K562 (cell line): ENCODE data around the gene VAC14. TPM values are rescaled to one million over a fixed set of nuclear protein-coding genes. Genes with fewer than 3 reads are reported as not detected.

Experiments
- ATAC-seq: fragments of 200-7000 bp; cut with Tn5 transposase; 3 replicates; pipeline ENCODE4 v1.9.1; 2020; ENCODE audit warnings: moderate library complexity
- BruUV-seq: library from RNA; stranded (reverse); fragments of 400-500 nt; replicated peaks from 2 replicates; lab custom pipeline; 2021; lab: Mats Ljungman, UMichigan
- CTCF ChIA-PET: fragments of 300-600 bp; formaldehyde crosslinking; extraction: SDS; loops from one replicate; lab custom pipeline; 2021; ENCODE audit warnings: low intra/inter-chr PET ratio; lab: Yijun Ruan, JAX
- POLR2A ChIA-PET: fragments of 300-600, 350-650 bp; sonication (Branson Sonifier 250); formaldehyde crosslinking; extraction: SDS; loops from one replicate; lab custom pipeline; 2021; ENCODE audit warnings: antibody characterized with exemption, inconsistent platforms; lab: Yijun Ruan, JAX
- DNase-seq, 4 experiments: peaks; one replicate each; pipeline versions ENCODE4 v3.0.0 to v3.0.0-alpha.2; 2011 to 2018; ENCODE audit warnings: low spot score in 3 of 4, mixed read lengths in 3 of 4; ENCODE audit errors: extremely low read depth in 1 of 4
- FAIRE-seq: peaks from 2 replicates; lab custom pipeline; 2011; peaks lifted over from hg19 to GRCh38; lab: Jason Lieb, UNC
- H2AFZ ChIP-seq: 2 replicates; pipeline ENCODE4 v1.6.0; 2011; ENCODE audit warnings: low read depth, low read length, control low read depth, inconsistent platforms
- H3K27ac ChIP-seq: fragments of 200-600 bp; 3 replicates; pipeline ENCODE4 v1.8.0; 2011; ENCODE audit warnings: low read depth, mild to moderate bottlenecking, control low read depth, inconsistent platforms, low read length, moderate library complexity, mixed read lengths; ENCODE audit errors: extremely low read depth
- H3K27me3 ChIP-seq, 2 experiments: fragments of 300-600 bp in 1 of 2; 2 replicates in 1 of 2; 3 replicates in 1 of 2; pipeline versions ENCODE4 v1.6.0 to v1.8.0; 2011; ENCODE audit warnings: inconsistent platforms in 2 of 2, low read length in 2 of 2, mild to moderate bottlenecking in 1 of 2, mixed read lengths in 1 of 2, moderate library complexity in 1 of 2; ENCODE audit not compliant: control insufficient read depth in 2 of 2, insufficient read depth in 2 of 2
- H3K36me3 ChIP-seq: fragments of 300-600 bp; 3 replicates; pipeline ENCODE4 v1.8.0; 2011; ENCODE audit warnings: mild to moderate bottlenecking, low read length, inconsistent platforms; ENCODE audit not compliant: control insufficient read depth, insufficient read depth
- H3K4me1 ChIP-seq, 2 experiments: fragments of 200-600 bp in 1 of 2; replicated peaks in 1 of 2; 2 replicates in 1 of 2; 3 replicates in 1 of 2; pipeline versions ENCODE4 v1.5.1 to v1.8.0; 2011; ENCODE audit warnings: inconsistent platforms in 2 of 2, low read length in 2 of 2, mild to moderate bottlenecking in 1 of 2, mixed read lengths in 1 of 2, moderate library complexity in 1 of 2; ENCODE audit not compliant: control insufficient read depth in 2 of 2, insufficient read depth in 2 of 2
- H3K4me2 ChIP-seq: 2 replicates; pipeline ENCODE4 v1.6.1; 2011; ENCODE audit warnings: low read length, control low read depth, inconsistent platforms, mixed read lengths; ENCODE audit not compliant: insufficient read depth
- H3K4me3 ChIP-seq: fragments of 200-600 bp; sonication (generic), shearing (Covaris generic); 2 replicates; pipeline ENCODE4 v1.5.1; 2016; ENCODE audit warnings: control low read depth, inconsistent platforms
- H3K79me2 ChIP-seq: fragments of 200-600 bp; 3 replicates; pipeline ENCODE4 v1.8.0; 2011; ENCODE audit warnings: low read length, inconsistent platforms; ENCODE audit not compliant: control insufficient read depth, insufficient read depth
- H3K9ac ChIP-seq, 2 experiments: 2 replicates each; pipeline versions ENCODE4 v1.6.0 to v1.6.1; 2011; ENCODE audit warnings: low read depth in 2 of 2, low read length in 2 of 2, control low read depth in 1 of 2, inconsistent platforms in 1 of 2, mild to moderate bottlenecking in 1 of 2, mixed read lengths in 1 of 2; ENCODE audit not compliant: insufficient read depth in 1 of 2
- H3K9me1 ChIP-seq: one replicate; pipeline ENCODE4 v1.6.0; 2011; ENCODE audit warnings: inconsistent platforms, mild to moderate bottlenecking, low read length, moderate library complexity; ENCODE audit not compliant: control insufficient read depth, insufficient read depth
- H3K9me3 ChIP-seq: replicated peaks from 2 replicates; pipeline ENCODE4 v1.5.1; 2011; ENCODE audit warnings: low read depth, low read length, inconsistent platforms; ENCODE audit not compliant: control insufficient read depth, insufficient read depth
- H4K20me1 ChIP-seq: replicated peaks from 2 replicates; pipeline ENCODE4 v1.6.1; 2011; ENCODE audit warnings: low read length, inconsistent platforms, mixed read lengths; ENCODE audit not compliant: control insufficient read depth, insufficient read depth
- ARID1B ChIP-seq: fragments of 450-650 bp; IDR thresholded peaks from 2 replicates; pipeline ENCODE4 v1.6.1; 2016; ENCODE audit warnings: antibody characterized with exemption, mild to moderate bottlenecking, inconsistent platforms
- CREB1 ChIP-seq, 2 experiments: sonication (generic) in 1 of 2; formaldehyde crosslinking in 1 of 2; IDR thresholded peaks; 2 replicates each; pipeline versions ENCODE4 v1.6.1 to v1.8.0; 2012 to 2022; ENCODE audit warnings: inconsistent platforms in 1 of 2, mild to moderate bottlenecking in 1 of 2, missing genetic modification reagents in 1 of 2, moderate library complexity in 1 of 2
- CREM ChIP-seq: IDR thresholded peaks from 2 replicates; pipeline ENCODE4 v1.6.1; 2014; ENCODE audit warnings: antibody characterized with exemption, low read depth
- DPF2 ChIP-seq: fragments of 450-650 bp; IDR thresholded peaks from 2 replicates; pipeline ENCODE4 v1.6.1; 2016
- RBBP5 ChIP-seq: fragments of 200-600 bp; sonication (generic); IDR thresholded peaks from 2 replicates; pipeline ENCODE4 v1.6.1; 2012; ENCODE audit warnings: borderline replicate concordance, mild to moderate bottlenecking, low read length, control low read depth, inconsistent platforms; ENCODE audit not compliant: insufficient read depth, poor library complexity, severe bottlenecking
- TEAD4 ChIP-seq, 2 experiments: sonication (generic) in 1 of 2; formaldehyde crosslinking in 1 of 2; IDR thresholded peaks; 2 replicates each; pipeline versions ENCODE4 v1.6.1 to v1.8.0; 2012 to 2022; ENCODE audit warnings: borderline replicate concordance in 1 of 2, inconsistent platforms in 1 of 2, low read length in 1 of 2, mild to moderate bottlenecking in 1 of 2, missing genetic modification reagents in 1 of 2
- YY1 ChIP-seq, 3 experiments: IDR thresholded peaks; 2 replicates each; pipeline ENCODE4 v1.6.1; 2011; ENCODE audit warnings: low read length in 2 of 3, mild to moderate bottlenecking in 2 of 3, moderate library complexity in 2 of 3, borderline replicate concordance in 1 of 3, control low read depth in 1 of 3, low read depth in 1 of 3; ENCODE audit not compliant: insufficient read depth in 3 of 3, insufficient replicate concordance in 2 of 3, control insufficient read depth in 1 of 3, insufficient read length in 1 of 3; ENCODE audit errors: extremely low read depth in 1 of 3
- ZBTB7A ChIP-seq: IDR thresholded peaks from 2 replicates; pipeline ENCODE4 v1.6.1; 2011; ENCODE audit warnings: low read depth, mild to moderate bottlenecking, low read length, moderate library complexity, borderline replicate concordance; ENCODE audit not compliant: control insufficient read depth
- ZEB2 ChIP-seq: fragments of 450-650 bp; IDR thresholded peaks from 2 replicates; pipeline ENCODE4 v1.6.1; 2016
- ZNF77 ChIP-seq: fragments of 250-450 bp; sonication (Bioruptor Pico); IDR thresholded peaks from 2 replicates; pipeline ENCODE4 v1.5.0; 2020
- WGBS: fragments of 100-300 bp; shearing (Covaris generic); methylation state at CpG from one replicate; pipeline ENCODE4 v1.1.6; 2016; ENCODE audit warnings: low coverage, mixed read lengths; ENCODE audit not compliant: insufficient coverage; ENCODE audit errors: missing lambda C conversion rate; 5-methylcytosine and 5-hydroxymethylcytosine counted together
- in situ Hi-C: fragments of 300-500 bp; cut with MboI; formaldehyde crosslinking; loops from 4 replicates; pipeline ENCODE4 v1.15.0; 2018; ENCODE audit warnings: inconsistent platforms, mixed read lengths
- intact Hi-C: fragments of 100-400 bp; cut with micrococcal nuclease; formaldehyde crosslinking; loops from 2 replicates; pipeline ENCODE4 v1.14.2; 2022
- polyA plus RNA-seq, 8 experiments: library from polyadenylated mRNA; depleted of rRNA in 4 of 8; stranded (reverse) in 5 of 8; unstranded in 3 of 8; fragments of >200 nt; fragmentation: Nextera tagmentation in 2 of 8; fragmentation: Illumina TruSeq in 1 of 8; extraction: Ambion mirVana in 2 of 8; extraction: Trizol in 1 of 8; gene quantifications; 2 replicates each; pipeline versions ENCODE4 v1.2.1 to v1.2.3, GENCODE V29; 2011 to 2014; ENCODE audit warnings: inconsistent platforms in 1 of 8, missing spikeins in 1 of 8
- total RNA-seq, 7 experiments: library from RNA; depleted of rRNA in 6 of 7; stranded (reverse); fragments of >200 nt in 6 of 7; fragmentation: Illumina TruSeq in 2 of 7; extraction: Trizol in 2 of 7; gene quantifications; 2 replicates each; pipeline versions ENCODE4 v1.2.1 to v1.2.3, GENCODE V29; 2011 to 2021; ENCODE audit warnings: low replicate concordance in 1 of 7
- TF ChIP-seq, protein P1 (sequence below): fragments of 250-450 bp; sonication (Bioruptor Pico); IDR thresholded peaks from 2 replicates; pipeline ENCODE4 v1.5.0; 2021; ENCODE audit warnings: mild to moderate bottlenecking, borderline replicate concordance
- TF ChIP-seq, protein P2 (sequence below): fragments of 450-650 bp; IDR thresholded peaks from 2 replicates; pipeline ENCODE4 v1.6.1; 2018; ENCODE audit not compliant: partially characterized antibody

VAC14 gene
- total and polyA plus RNA-seq, 9 of the 15 experiments (the other 6 are each of a cell fraction or from before 2014, with no cell fraction given) = 1.3 to 41.6 (median 26.6) TPM

DNA sequence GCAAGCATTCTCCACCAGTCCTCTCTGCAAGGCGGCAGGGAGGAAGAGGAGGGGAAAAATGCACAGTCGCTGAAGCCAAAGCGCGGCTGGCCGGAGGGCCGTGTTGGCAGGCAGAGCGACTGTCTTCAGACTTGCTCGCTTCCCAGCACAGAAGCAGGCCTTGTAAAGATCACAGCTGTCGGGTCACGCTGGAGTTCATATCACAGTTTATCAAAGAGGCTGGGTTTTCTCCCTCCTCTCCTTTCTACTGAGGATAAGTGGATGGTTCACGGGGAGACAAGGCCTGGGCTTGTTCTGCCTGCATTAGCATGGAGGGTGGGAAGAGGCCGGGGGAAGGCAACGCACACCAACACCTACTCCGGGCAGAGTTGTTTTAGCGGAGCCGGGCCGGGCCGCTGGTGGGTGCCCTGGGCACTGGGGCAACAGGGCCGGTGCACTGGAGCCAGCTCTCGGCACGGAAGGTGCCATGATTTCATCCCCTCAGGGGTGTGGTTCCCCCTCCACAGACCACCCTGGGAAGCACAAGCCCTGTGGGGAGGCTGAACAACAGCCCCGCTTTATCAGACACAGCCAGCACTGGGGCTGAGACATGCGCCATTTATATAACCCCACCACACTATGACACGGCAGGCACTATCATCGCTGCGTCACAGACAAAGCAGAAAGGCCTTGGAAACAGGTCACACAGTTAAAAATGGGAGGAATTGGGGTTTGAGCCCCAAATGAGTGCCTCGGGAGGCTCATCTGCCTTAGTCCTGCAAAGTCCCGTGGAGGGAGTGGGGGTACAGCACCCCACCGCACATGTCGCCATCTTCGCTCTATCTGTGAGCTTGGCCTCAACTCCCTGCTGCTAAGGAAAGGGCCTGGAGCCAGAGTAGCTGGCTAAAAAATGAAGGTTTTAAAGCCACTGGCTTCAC is 74.8 kb downstream of the VAC14 start:
- H3K79me2 ChIP-seq = no peaks in the 10 kb centered on the region
- peak overlapping the region; percentile 33; the same call in 2 of the 3 replicates for H3K27ac ChIP-seq
- peak in 1 of 3 experiments; percentile 61 for TF ChIP-seq YY1 (IDR thresholded peaks at IDR 0.05; ENCODE audit: borderline replicate concordance in 1 of 3, control insufficient read depth in 1 of 3, extremely low read depth in 1 of 3, insufficient read depth in 3 of 3, insufficient read length in 1 of 3, insufficient replicate concordance in 2 of 3, low read depth in 1 of 3, low read length in 2 of 3)
- TF ChIP-seq, protein P1, sequence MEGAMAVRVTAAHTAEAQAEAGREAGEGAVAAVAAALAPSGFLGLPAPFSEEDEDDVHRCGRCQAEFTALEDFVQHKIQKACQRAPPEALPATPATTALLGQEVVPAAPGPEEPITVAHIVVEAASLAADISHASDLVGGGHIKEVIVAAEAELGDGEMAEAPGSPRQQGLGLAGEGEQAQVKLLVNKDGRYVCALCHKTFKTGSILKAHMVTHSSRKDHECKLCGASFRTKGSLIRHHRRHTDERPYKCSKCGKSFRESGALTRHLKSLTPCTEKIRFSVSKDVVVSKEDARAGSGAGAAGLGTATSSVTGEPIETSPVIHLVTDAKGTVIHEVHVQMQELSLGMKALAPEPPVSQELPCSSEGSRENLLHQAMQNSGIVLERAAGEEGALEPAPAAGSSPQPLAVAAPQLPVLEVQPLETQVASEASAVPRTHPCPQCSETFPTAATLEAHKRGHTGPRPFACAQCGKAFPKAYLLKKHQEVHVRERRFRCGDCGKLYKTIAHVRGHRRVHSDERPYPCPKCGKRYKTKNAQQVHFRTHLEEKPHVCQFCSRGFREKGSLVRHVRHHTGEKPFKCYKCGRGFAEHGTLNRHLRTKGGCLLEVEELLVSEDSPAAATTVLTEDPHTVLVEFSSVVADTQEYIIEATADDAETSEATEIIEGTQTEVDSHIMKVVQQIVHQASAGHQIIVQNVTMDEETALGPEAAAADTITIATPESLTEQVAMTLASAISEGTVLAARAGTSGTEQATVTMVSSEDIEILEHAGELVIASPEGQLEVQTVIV (CRISPR knock-in tag) = no peak
- TF ChIP-seq ARID1B = peak; percentile 52; the same call in 1 of the 2 replicates
- TF ChIP-seq CREM = 0 out of 2 replicates have a peak, but pooled peaks have one; percentile 24
- TF ChIP-seq ZBTB7A = peak; percentile 64; the same call in 1 of the 2 replicates
- TF ChIP-seq DPF2 = peak; percentile 43; the same call in 1 of the 2 replicates
- no peak for TF ChIP-seq ZNF77 (CRISPR knock-in tag)
- TF ChIP-seq, protein P2, sequence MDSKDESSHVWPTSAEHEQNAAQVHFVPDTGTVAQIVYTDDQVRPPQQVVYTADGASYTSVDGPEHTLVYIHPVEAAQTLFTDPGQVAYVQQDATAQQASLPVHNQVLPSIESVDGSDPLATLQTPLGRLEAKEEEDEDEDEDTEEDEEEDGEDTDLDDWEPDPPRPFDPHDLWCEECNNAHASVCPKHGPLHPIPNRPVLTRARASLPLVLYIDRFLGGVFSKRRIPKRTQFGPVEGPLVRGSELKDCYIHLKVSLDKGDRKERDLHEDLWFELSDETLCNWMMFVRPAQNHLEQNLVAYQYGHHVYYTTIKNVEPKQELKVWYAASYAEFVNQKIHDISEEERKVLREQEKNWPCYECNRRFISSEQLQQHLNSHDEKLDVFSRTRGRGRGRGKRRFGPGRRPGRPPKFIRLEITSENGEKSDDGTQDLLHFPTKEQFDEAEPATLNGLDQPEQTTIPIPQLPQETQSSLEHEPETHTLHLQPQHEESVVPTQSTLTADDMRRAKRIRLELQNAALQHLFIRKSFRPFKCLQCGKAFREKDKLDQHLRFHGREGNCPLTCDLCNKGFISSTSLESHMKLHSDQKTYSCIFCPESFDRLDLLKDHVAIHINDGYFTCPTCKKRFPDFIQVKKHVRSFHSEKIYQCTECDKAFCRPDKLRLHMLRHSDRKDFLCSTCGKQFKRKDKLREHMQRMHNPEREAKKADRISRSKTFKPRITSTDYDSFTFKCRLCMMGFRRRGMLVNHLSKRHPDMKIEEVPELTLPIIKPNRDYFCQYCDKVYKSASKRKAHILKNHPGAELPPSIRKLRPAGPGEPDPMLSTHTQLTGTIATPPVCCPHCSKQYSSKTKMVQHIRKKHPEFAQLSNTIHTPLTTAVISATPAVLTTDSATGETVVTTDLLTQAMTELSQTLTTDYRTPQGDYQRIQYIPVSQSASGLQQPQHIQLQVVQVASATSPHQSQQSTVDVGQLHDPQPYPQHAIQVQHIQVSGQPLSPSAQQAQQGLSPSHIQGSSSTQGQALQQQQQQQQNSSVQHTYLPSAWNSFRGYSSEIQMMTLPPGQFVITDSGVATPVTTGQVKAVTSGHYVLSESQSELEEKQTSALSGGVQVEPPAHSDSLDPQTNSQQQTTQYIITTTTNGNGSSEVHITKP = peak; percentile 74
- peak; percentile 75 for TF ChIP-seq CREB1 (IDR thresholded peaks at IDR 0.05)
- TF ChIP-seq CREB1 (CRISPR knock-in tag; IDR thresholded peaks at IDR 0.05) = no peak
- no peak for TF ChIP-seq TEAD4 (IDR thresholded peaks at IDR 0.05; ENCODE audit: low read length)
- TF ChIP-seq TEAD4 (CRISPR knock-in tag; IDR thresholded peaks at IDR 0.05; ENCODE audit: borderline replicate concordance) = no peak
- TF ChIP-seq ZEB2 = no peak
- TF ChIP-seq RBBP5 = no peak

More for the DNA sequence above, 74.8 kb downstream of the VAC14 start:
- Histone ChIP-seq H2AFZ (0 out of 2 replicates have a peak overlapping the region, but pooled peaks have one; percentile 27), H3K27me3 (no peaks in the 10 kb centered on the region), H3K4me2 (peak overlapping the region; percentile 45), H3K36me3 (peaks cover 33% of the 10 kb centered on the region; the same call in 2 of the 3 replicates), H3K9me1 (peaks cover 5% of the 10 kb centered on the region), H3K4me3 (no peak overlapping the region), H3K9me3 (no peaks in the 10 kb centered on the region), H3K4me1 (peaks cover 8 to 25% of the 10 kb centered on the region in 2 experiments; a peak in 4 of 5 replicates), H4K20me1 (no peaks in the 10 kb centered on the region), H3K9ac (peak overlapping the region in 1 of 2 experiments; percentile 86; a peak in 2 of 4 replicates)
- BruUV-seq = no TSS peak
- 59% methylated on average over 21 of the region's 31 CpGs for WGBS
- FAIRE-seq (peak; percentile 91), ATAC-seq (peak; percentile 83), DNase-seq (peak; percentile 46 to 72 (median 56))
- intact Hi-C loops (no loop called here), in situ Hi-C loops (no loop called here)
- ChIA-PET POLR2A (interaction anchor here (0.6 to 0.8 kb wide), 4 partner anchors 12 to 474 kb away, joined by 3 to 4 read pairs (median 3); partner anchors contain the start of gene EXOSC6), CTCF (no interaction called here)
